Activated CD4-positive, alpha-beta T cell treated with anti-CD3 and anti-CD28 coated beads for 36 hours (primary cell): Measurements from ENCODE around the gene PAQR9. TPM values are rescaled to one million over a fixed set of nuclear protein-coding genes. Genes with fewer than 3 reads are reported as not detected.
"Not testable (repeated sequence)": the region's sequence is repeated elsewhere in the genome, so short reads cannot be mapped to it uniquely, and the experiment has no call there.

Experiments
- ATAC-seq: fragments of 200-7000 bp; cut with Tn5 transposase; one replicate; pipeline ENCODE4 v1.10.0; 2021; ENCODE audit warnings: mild to moderate bottlenecking, moderate library complexity
- CTCF ChIA-PET: fragments of 350-600 bp; sonication (Branson Sonifier 250); formaldehyde crosslinking; loops from one replicate; lab custom pipeline; 2021; ENCODE audit warnings: antibody characterized with exemption; lab: Charles Lee
- POLR2A ChIA-PET: fragments of 350-600 bp; sonication (Branson Sonifier 250); formaldehyde crosslinking; loops from one replicate; lab custom pipeline; 2021; ENCODE audit warnings: antibody characterized with exemption, inconsistent platforms; lab: Charles Lee
- DNase-seq: peaks from one replicate; pipeline ENCODE4 v3.0.0-alpha.2; 2020
- H3K27ac Mint-ChIP-seq: one replicate; pipeline ENCODE4 v1.8.0; 2021; ENCODE audit warnings: mixed read lengths
- H3K27me3 Mint-ChIP-seq: one replicate; pipeline ENCODE4 v1.8.0; 2021; ENCODE audit warnings: mixed read lengths
- H3K36me3 Mint-ChIP-seq: one replicate; pipeline ENCODE4 v1.8.0; 2021; ENCODE audit warnings: low read depth, mixed read lengths
- H3K4me1 Mint-ChIP-seq: one replicate; pipeline ENCODE4 v1.8.0; 2021; ENCODE audit warnings: mixed read lengths
- H3K4me3 Mint-ChIP-seq: one replicate; pipeline ENCODE4 v1.8.0; 2021; ENCODE audit warnings: mild to moderate bottlenecking, moderate library complexity, mixed read lengths
- H3K9me3 Mint-ChIP-seq: one replicate; pipeline ENCODE4 v1.8.0; 2021; ENCODE audit warnings: low read depth, mixed read lengths
- intact Hi-C, 2 experiments: fragments of 100-400 bp; cut with DNase I in 1 of 2; cut with micrococcal nuclease in 1 of 2; formaldehyde crosslinking; loops; one replicate each; pipeline versions ENCODE4 v1.14.2 to v1.15.1; 2022 to 2024; cut with DNase I, micrococcal nuclease
- total RNA-seq, 2 experiments: library from RNA; stranded (reverse); gene quantifications; one replicate each; pipeline ENCODE4 v1.2.3, GENCODE V29; 2021

The PAQR9 gene
- total RNA-seq, 2 experiments from 2014 or later = not detected

DNA sequence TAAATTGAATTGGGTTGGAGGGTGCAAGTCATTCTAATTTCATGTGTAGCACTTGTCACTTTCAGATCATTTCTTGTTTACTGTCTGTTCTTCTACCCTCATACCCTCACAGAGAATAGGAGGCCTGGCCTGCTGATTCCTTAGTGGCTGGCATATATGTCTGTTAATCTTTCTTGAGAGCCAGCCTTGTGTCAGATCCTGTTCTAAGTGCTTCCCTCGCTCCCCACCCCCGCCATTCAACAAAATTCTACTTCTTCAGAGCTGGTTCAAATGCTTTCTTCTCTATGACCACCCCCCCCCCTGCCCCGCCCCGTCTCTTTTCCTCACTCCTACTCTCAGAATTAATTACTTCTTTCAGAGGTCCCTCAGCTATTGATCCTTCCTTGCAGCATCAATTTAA is 36.4 kb upstream of the PAQR9 start:
- H3K4me3 Mint-ChIP-seq = peak overlapping the region; percentile 91
- peak overlapping the region; percentile 99 for H3K27ac Mint-ChIP-seq
- ChIA-PET CTCF (interaction anchor here (9.2 kb wide), 1 partner anchor 170 kb away, joined by 65 read pairs; no protein-coding TSS in a partner anchor), POLR2A (no interaction called here)
- no peaks in the 10 kb centered on the region for H3K27me3 Mint-ChIP-seq
- ATAC-seq (no peak), DNase-seq (no peak)
- no peaks in the 10 kb centered on the region for H3K9me3 Mint-ChIP-seq
- peaks cover 13% of the 10 kb centered on the region for H3K36me3 Mint-ChIP-seq
- intact Hi-C loops = loop anchor here (2.0 to 10.0 kb wide), 6 partner anchors 421 to 1688 kb away; partner anchors contain the start of genes ATR (in 1 of the 2), DIPK2A (in 1 of the 2), GK5 (in 1 of the 2) and RNF7 (in 1 of the 2)
- H3K4me1 Mint-ChIP-seq = peaks cover 27% of the 10 kb centered on the region

DNA sequence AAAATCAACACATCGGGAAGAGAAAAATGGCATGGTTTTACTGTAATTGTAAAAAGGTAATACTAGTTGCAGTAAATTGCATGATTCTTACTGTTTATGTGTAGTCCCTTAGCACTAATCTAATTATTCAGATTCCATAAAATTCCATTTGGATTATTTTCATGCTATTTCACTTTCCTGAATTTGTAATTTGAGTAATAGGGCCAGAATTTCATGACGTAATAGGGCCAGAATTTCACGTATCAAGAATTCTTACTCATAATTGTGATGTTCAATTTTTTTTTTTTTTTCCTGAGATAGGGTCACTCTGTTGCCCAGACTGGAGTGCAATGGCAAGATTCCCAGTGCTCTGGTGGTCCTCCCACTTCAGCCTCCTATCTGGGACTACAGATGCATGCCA is 35.0 kb upstream of the PAQR9 start:
- no peaks in the 10 kb centered on the region for H3K27me3 Mint-ChIP-seq
- POLR2A ChIA-PET = no interaction called here
- H3K36me3 Mint-ChIP-seq = peaks cover 10% of the 10 kb centered on the region
- no peak overlapping the region for H3K27ac Mint-ChIP-seq
- intact Hi-C loops = no loop called here
- ATAC-seq (no peak), DNase-seq (no peak)
- CTCF ChIA-PET = interaction anchor here (9.2 kb wide), 1 partner anchor 169 kb away, joined by 65 read pairs; no protein-coding TSS in a partner anchor
- peaks cover 23% of the 10 kb centered on the region for H3K4me1 Mint-ChIP-seq
- no peaks in the 10 kb centered on the region for H3K9me3 Mint-ChIP-seq
- H3K4me3 Mint-ChIP-seq = no peak overlapping the region

DNA sequence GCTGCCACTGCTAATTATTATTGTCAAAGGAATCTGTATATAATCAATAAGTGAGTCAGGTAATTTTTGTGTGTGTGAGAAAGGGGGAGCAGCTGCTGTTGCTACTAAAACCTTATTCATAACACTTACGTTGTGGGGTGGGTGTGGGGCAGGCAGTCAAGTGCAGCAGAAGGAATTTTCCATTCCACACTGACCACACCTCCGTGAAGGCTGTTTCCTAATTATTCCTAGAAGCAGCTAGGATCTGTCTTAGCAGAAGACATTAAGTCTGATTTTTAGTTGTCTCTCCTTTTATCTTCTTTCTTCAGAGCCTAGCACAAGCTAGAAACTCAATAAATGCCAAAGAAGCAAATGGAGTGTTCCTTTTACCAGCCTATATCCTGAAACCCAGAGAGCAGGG is 33.9 kb upstream of the PAQR9 start:
- no peak overlapping the region for H3K27ac Mint-ChIP-seq
- H3K4me3 Mint-ChIP-seq = no peak overlapping the region
- peaks cover 18% of the 10 kb centered on the region for H3K4me1 Mint-ChIP-seq
- H3K36me3 Mint-ChIP-seq = peaks cover 4% of the 10 kb centered on the region
- no peak for ATAC-seq
- intact Hi-C loops = no loop called here
- no peak for DNase-seq
- ChIA-PET CTCF (interaction anchor here (0.8 to 9.2 kb wide), 7 partner anchors 14 to 420 kb away, joined by 3 to 65 read pairs (median 5); no protein-coding TSS in a partner anchor), POLR2A (no interaction called here)
- no peaks in the 10 kb centered on the region for H3K9me3 Mint-ChIP-seq
- peaks cover 3% of the 10 kb centered on the region for H3K27me3 Mint-ChIP-seq

DNA sequence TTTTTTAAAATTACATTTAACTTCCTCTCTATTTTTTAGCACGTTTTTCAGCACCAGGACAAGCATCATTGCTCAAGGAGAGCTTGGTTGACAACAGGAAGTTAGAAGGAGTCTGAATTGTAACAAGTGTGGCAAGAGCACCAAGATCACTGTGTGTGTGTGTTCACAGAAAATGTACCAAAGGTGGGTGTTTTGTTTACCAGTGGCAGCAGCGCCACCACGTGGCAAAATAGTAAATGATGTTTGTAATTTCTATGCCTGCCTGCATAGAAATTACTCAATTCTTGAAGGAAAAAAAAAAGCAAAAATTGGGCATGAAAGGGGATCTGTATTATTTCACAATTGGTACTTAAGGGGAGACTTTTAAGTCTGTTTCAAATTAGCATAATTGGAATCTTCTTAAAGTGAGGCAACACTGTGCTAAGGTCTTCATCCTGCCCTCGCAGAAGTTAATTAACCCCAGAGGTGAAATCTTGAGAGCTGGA is 30.5 kb upstream of the PAQR9 start:
- peaks cover 5% of the 10 kb centered on the region for H3K27me3 Mint-ChIP-seq
- ChIA-PET CTCF (interaction anchor here (0.6 to 9.2 kb wide), 8 partner anchors 8 to 164 kb away, joined by 3 to 65 read pairs (median 4); no protein-coding TSS in a partner anchor), POLR2A (no interaction called here)
- H3K36me3 Mint-ChIP-seq = no peaks in the 10 kb centered on the region
- H3K4me1 Mint-ChIP-seq = peaks cover 4% of the 10 kb centered on the region
- ATAC-seq (peak; percentile 74), DNase-seq (peak; percentile 76)
- no peak overlapping the region for H3K4me3 Mint-ChIP-seq
- intact Hi-C loops = loop anchor here (1.0 to 5.0 kb wide), 4 partner anchors 65 to 407 kb away; no protein-coding TSS in a partner anchor
- no peaks in the 10 kb centered on the region for H3K9me3 Mint-ChIP-seq
- H3K27ac Mint-ChIP-seq = no peak overlapping the region

DNA sequence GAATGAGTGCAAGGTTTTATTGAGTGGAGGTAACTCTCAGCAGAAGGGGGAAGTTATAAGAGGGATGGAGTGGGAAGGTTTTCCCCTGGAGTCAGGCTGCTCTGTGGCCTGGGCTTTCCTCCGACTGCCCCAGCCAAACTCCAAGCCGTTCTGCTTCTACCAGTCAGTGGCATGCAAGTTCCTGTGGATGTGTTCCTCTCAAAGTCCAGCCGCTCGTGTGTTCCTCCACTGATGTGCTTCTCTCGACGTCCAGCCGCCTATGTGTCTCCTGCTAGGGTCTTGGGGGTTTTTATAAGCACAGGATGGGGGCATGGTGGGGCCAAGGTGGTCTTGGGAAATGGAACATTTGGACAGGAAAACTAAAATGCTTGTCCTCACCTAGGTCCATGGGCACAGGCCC is 28.8 kb upstream of the PAQR9 start:
- intact Hi-C loops = loop anchor here in 1 of 2 experiments (5.0 kb wide), 1 partner anchor 150 kb away; no protein-coding TSS in a partner anchor
- ATAC-seq = no peak
- peaks cover 8% of the 10 kb centered on the region for H3K27me3 Mint-ChIP-seq
- H3K27ac Mint-ChIP-seq = no peak overlapping the region
- peaks cover 4% of the 10 kb centered on the region for H3K4me1 Mint-ChIP-seq
- no peaks in the 10 kb centered on the region for H3K36me3 Mint-ChIP-seq
- no peak for DNase-seq
- CTCF ChIA-PET = interaction anchor here (0.6 to 9.2 kb wide), 2 partner anchors 44 to 163 kb away, joined by 3 to 65 read pairs; no protein-coding TSS in a partner anchor
- POLR2A ChIA-PET = no interaction called here
- no peak overlapping the region for H3K4me3 Mint-ChIP-seq
- no peaks in the 10 kb centered on the region for H3K9me3 Mint-ChIP-seq

DNA sequence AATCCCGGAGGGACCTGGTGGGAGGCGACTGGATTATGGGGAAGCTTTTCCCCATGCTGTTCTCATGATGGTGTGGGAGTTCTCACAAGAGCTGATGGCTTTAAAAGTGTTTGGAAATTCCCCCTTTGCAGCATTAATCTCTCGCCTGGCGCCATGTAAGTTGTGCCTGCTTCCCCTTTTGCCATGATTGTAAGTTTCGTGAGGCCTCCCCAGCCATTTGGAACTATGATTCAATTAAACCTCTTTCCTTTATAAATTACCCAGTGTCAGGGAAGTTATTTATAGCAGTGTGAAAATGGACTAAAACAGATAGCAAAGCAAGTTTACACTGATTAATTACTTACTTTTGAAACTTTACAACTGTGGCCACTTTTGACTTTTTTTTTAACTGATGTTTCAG is 27.2 kb upstream of the PAQR9 start:
- Mint-ChIP-seq H3K27ac (no peak overlapping the region), H3K36me3 (no peaks in the 10 kb centered on the region), H3K4me1 (peaks cover 4% of the 10 kb centered on the region), H3K4me3 (no peak overlapping the region), H3K9me3 (no peaks in the 10 kb centered on the region), H3K27me3 (peaks cover 8% of the 10 kb centered on the region)
- intact Hi-C loops = loop anchor here in 1 of 2 experiments (5.0 kb wide), 1 partner anchor 148 kb away; no protein-coding TSS in a partner anchor
- ChIA-PET CTCF (interaction anchor here (0.8 to 3.3 kb wide), 6 partner anchors 11 to 167 kb away, joined by 3 to 36 read pairs (median 5); partner anchors contain the start of gene U2SURP), POLR2A (no interaction called here)
- DNase-seq = no peak
- ATAC-seq = no peak

DNA sequence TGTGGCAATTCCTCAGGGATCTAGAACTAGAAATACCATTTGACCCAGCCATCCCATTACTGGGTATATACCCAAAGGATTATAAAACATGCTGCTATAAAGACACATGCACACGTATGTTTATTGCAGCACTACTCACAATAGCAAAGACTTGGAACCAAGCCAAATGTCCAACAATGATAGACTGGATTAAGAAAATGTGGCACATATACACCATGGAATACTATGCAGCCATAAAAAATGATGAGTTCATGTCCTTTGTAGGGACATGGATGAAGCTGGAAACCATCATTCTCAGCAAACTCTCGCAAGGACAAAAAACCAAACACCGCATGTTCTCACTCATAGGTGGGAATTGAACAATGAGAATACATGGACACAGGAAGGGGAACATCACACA is 25.4 kb upstream of the PAQR9 start:
- DNase-seq, POLR2A ChIA-PET, H3K4me1 Mint-ChIP-seq, H3K36me3 Mint-ChIP-seq, H3K4me3 Mint-ChIP-seq, H3K9me3 Mint-ChIP-seq, ATAC-seq, H3K27ac Mint-ChIP-seq: not testable (repeated sequence)
- H3K27me3 Mint-ChIP-seq = peaks cover 11% of the 10 kb centered on the region
- intact Hi-C loops = loop anchor here in 1 of 2 experiments (5.0 kb wide), 1 partner anchor 62 kb away; no protein-coding TSS in a partner anchor
- CTCF ChIA-PET = interaction anchor here (3.3 kb wide), 1 partner anchor 160 kb away, joined by 36 read pairs; no protein-coding TSS in a partner anchor

DNA sequence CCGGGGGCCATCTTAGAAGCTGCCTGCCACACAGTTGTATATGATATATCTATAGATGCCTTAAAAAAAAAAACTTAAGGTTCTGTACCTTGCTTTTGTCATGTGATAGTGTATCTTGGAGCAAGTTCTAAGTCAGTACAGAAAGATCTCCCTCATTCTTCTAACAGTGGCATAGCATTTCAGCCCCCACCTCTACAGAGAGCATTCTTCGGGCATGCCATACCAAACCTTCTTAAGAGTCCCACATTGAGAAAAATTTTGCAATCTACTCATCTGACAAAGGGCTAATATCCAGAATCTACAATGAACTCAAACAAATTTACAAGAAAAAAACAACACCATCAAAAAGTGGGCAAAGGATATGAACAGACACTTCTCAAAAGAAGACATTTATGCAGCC is 24.7 kb upstream of the PAQR9 start:
- POLR2A ChIA-PET, H3K4me1 Mint-ChIP-seq, DNase-seq, ATAC-seq, H3K4me3 Mint-ChIP-seq, H3K27ac Mint-ChIP-seq, H3K36me3 Mint-ChIP-seq, H3K9me3 Mint-ChIP-seq: not testable (repeated sequence)
- intact Hi-C loops = loop anchor here in 1 of 2 experiments (5.0 kb wide), 1 partner anchor 61 kb away; no protein-coding TSS in a partner anchor
- peaks cover 12% of the 10 kb centered on the region for H3K27me3 Mint-ChIP-seq
- CTCF ChIA-PET = interaction anchor here (1.4 to 2.6 kb wide), 3 partner anchors 11 to 159 kb away, joined by 4 to 34 read pairs (median 6); no protein-coding TSS in a partner anchor

DNA sequence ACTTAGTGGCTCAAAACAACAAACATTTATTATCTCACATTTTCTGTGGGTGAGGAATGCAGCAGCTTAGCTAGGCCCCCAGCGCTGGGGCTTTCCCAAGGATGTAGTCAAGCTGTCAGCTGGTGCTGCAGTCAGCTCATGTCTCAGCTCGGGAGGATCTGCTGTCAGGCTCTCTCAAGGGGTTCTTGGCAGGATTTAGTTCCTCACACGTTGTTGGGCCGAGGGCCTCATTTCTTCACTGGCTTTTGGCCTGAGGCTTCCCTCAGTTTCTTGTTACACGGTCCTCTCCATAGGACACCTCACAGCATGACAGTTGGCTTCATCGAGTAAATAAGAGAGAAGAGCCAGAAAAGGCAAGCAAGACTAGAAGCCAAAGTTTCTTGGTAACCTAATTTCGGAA is 24.2 kb upstream of the PAQR9 start:
- peaks cover 11% of the 10 kb centered on the region for H3K27me3 Mint-ChIP-seq
- no peak overlapping the region for H3K4me3 Mint-ChIP-seq
- ChIA-PET CTCF (interaction anchor here (1.0 to 2.6 kb wide), 6 partner anchors 10 to 158 kb away, joined by 3 to 34 read pairs (median 5); no protein-coding TSS in a partner anchor), POLR2A (no interaction called here)
- no peaks in the 10 kb centered on the region for H3K4me1 Mint-ChIP-seq
- ATAC-seq (peak; percentile 30), DNase-seq (no peak)
- no peaks in the 10 kb centered on the region for H3K9me3 Mint-ChIP-seq
- intact Hi-C loops = loop anchor here (1.0 to 5.0 kb wide), 6 partner anchors 60 to 401 kb away; no protein-coding TSS in a partner anchor
- no peaks in the 10 kb centered on the region for H3K36me3 Mint-ChIP-seq
- H3K27ac Mint-ChIP-seq = no peak overlapping the region

DNA sequence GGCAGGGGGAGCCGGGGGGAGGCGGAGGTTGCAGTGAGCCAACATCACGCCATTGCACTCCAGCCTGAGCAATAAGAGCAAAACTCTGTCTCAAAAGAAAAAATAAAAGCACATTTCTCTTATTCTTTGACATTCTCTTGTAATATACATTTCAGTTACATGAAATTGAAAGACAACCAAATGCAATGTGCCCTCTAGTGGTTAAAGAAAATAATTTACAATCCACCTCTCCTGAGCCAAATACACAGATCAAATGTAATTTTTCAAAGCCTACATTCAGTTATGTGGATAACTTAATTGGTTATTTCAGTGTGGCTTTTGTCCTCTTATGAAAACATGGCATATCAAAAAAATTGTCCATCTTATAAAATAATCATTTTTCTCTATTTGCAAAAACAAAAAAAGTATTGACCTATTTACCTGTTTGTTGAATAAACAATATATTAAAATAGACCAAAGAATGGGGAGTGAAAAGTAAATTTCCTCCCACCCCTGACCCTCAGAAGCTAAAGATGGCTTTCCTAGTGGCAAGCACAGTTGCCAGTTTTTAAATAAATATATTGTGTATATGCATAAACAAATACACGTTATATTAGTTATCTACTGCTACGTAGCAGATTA is 23.7 kb upstream of the PAQR9 start:
- DNase-seq (no peak), ATAC-seq (peak; percentile 51)
- H3K4me1 Mint-ChIP-seq = no peaks in the 10 kb centered on the region
- ChIA-PET POLR2A (no interaction called here), CTCF (interaction anchor here (0.7 to 2.6 kb wide), 8 partner anchors 10 to 875 kb away, joined by 3 to 34 read pairs (median 4); no protein-coding TSS in a partner anchor)
- no peaks in the 10 kb centered on the region for H3K36me3 Mint-ChIP-seq
- intact Hi-C loops = loop anchor here (1.0 to 5.0 kb wide), 6 partner anchors 60 to 400 kb away; no protein-coding TSS in a partner anchor
- H3K27ac Mint-ChIP-seq = no peak overlapping the region
- H3K27me3 Mint-ChIP-seq = peaks cover 14% of the 10 kb centered on the region
- H3K9me3 Mint-ChIP-seq = no peaks in the 10 kb centered on the region
- no peak overlapping the region for H3K4me3 Mint-ChIP-seq

DNA sequence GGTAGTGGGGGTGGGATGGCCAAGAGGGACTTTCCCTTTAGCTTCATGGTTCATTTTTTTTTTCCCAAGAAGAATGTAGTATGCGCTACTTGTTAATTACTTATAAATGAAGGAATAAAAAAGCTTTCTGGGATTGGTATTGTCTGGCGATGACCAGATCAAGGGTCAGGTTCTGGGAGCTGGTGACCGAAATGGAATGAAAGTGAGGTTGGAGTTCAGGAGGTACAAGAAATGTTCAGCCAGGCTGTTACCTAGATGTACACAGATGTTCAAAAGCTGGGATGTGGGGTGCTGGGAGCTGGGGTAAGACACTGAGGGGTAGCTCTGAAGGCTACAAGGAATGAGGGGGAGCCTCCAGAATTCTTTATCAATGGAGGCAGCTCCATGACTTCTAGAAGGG is 20.8 kb upstream of the PAQR9 start:
- ChIA-PET POLR2A (no interaction called here), CTCF (interaction anchor here (0.8 to 2.2 kb wide), 7 partner anchors 10 to 156 kb away, joined by 3 to 13 read pairs (median 4); no protein-coding TSS in a partner anchor)
- Mint-ChIP-seq H3K9me3 (no peaks in the 10 kb centered on the region), H3K27ac (no peak overlapping the region), H3K4me3 (no peak overlapping the region), H3K27me3 (peaks cover 19% of the 10 kb centered on the region), H3K4me1 (no peaks in the 10 kb centered on the region), H3K36me3 (no peaks in the 10 kb centered on the region)
- intact Hi-C loops = no loop called here
- no peak for ATAC-seq
- no peak for DNase-seq
